Type B pancreatic cell (in vitro differentiated cells): ENCODE data around the gene RALGPS1. TPM values are rescaled to one million over a fixed set of nuclear protein-coding genes. Genes with fewer than 3 reads are reported as not detected.
"Not testable (repeated sequence)": the region's sequence is repeated elsewhere in the genome, so short reads cannot be mapped to it uniquely, and the experiment has no call there.

Source experiments
- DNase-seq: peaks from one replicate; pipeline ENCODE4 v3.0.0; 2021; ENCODE audit warnings: mixed read lengths; ENCODE audit not compliant: unreplicated experiment; ENCODE audit errors: extremely low spot score
- H3K27ac Mint-ChIP-seq: 2 replicates; pipeline ENCODE4 v1.8.0; 2021; ENCODE audit warnings: mild to moderate bottlenecking, mixed read lengths
- H3K27me3 Mint-ChIP-seq: 2 replicates; pipeline ENCODE4 v1.8.0; 2021; ENCODE audit warnings: mixed read lengths
- H3K36me3 Mint-ChIP-seq: 2 replicates; pipeline ENCODE4 v1.8.0; 2021; ENCODE audit warnings: mixed read lengths
- H3K4me1 Mint-ChIP-seq: one replicate; pipeline ENCODE4 v1.8.0; 2021; ENCODE audit warnings: mixed read lengths; ENCODE audit not compliant: unreplicated experiment
- H3K4me3 Mint-ChIP-seq: 2 replicates; pipeline ENCODE4 v1.8.0; 2021; ENCODE audit warnings: mild to moderate bottlenecking, mixed read lengths
- H3K9me3 Mint-ChIP-seq: 2 replicates; pipeline ENCODE4 v1.8.0; 2021; ENCODE audit warnings: mixed read lengths
- total RNA-seq: library from RNA; stranded (reverse); gene quantifications from 2 replicates; pipeline ENCODE4 v1.2.1, GENCODE V29; 2021; ENCODE audit warnings: low replicate concordance
- TF ChIP-seq, protein P1 (sequence below): fragments of 200-600 bp; sonication (generic); conservative IDR thresholded peaks from 2 replicates; pipeline ENCODE4 v1.5.0; 2021; ENCODE audit warnings: antibody characterized with exemption, mild to moderate bottlenecking

RALGPS1 gene
- total RNA-seq, 1 donor from 2014 or later: 16.7 TPM

DNA sequence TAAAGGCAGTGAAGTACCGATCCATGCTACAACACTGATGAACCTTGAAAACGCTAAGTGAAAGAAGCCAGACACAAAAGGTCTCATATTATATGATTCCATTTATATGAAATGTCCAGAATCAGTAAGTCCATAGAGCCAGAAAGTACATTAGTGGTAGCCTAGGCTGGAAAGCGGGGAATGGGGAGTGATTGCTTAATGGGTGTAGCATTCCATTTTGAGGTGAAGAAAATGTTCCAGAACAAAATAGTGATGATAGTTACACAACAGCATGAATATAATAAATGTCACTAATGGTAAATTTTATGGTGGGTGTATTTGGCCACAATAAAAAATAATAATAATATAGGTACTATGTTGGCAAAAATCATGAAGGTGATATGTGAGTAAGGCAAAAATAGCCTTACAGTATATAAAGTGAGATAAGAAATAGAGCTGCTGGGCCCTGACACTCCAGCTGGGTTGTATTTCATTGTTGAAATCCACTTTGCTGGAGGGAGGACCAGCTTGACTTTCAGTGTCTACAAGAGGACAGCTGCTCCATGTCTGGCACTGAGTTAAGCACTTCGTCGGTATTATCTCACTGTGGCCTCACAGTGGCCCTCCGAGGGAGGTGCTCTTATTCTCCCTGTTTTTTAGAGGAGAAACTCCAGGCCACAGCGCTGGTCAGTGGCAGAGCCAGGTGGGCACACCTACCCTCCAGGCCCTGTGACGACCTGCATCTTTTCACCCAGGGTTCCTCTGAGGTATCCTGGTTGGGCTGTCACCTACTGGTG is 230.3 kb downstream of the RALGPS1 start:
- Mint-ChIP-seq H3K27ac (no peak overlapping the region), H3K27me3 (no peaks in the 10 kb centered on the region), H3K9me3 (no peaks in the 10 kb centered on the region), H3K4me1 (peaks cover 3% of the 10 kb centered on the region), H3K4me3 (no peak overlapping the region), H3K36me3 (no peaks in the 10 kb centered on the region)
- no peak for DNase-seq
- TF ChIP-seq, protein P1, sequence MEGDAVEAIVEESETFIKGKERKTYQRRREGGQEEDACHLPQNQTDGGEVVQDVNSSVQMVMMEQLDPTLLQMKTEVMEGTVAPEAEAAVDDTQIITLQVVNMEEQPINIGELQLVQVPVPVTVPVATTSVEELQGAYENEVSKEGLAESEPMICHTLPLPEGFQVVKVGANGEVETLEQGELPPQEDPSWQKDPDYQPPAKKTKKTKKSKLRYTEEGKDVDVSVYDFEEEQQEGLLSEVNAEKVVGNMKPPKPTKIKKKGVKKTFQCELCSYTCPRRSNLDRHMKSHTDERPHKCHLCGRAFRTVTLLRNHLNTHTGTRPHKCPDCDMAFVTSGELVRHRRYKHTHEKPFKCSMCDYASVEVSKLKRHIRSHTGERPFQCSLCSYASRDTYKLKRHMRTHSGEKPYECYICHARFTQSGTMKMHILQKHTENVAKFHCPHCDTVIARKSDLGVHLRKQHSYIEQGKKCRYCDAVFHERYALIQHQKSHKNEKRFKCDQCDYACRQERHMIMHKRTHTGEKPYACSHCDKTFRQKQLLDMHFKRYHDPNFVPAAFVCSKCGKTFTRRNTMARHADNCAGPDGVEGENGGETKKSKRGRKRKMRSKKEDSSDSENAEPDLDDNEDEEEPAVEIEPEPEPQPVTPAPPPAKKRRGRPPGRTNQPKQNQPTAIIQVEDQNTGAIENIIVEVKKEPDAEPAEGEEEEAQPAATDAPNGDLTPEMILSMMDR: no peak

DNA sequence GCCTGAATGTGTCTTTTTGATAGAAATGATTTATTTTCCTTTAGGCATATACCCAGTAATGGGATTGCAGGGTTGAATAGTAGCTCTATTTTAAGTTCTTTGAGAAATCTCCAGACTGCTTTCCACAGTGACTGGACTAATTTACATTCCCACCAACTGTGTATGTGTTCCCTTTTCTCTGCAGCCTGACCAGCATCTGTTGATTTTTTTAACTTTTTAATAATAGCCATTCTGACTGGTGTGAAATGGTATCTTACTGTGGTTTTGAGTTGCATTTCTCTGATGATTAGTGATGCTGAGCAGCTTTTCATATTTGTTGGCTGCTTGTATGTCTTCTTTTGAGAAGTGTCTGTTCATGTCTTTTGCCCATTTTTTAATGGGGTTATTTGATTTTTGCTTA is 232.3 kb downstream of the RALGPS1 start:
- H3K27ac Mint-ChIP-seq: not testable (repeated sequence)

DNA sequence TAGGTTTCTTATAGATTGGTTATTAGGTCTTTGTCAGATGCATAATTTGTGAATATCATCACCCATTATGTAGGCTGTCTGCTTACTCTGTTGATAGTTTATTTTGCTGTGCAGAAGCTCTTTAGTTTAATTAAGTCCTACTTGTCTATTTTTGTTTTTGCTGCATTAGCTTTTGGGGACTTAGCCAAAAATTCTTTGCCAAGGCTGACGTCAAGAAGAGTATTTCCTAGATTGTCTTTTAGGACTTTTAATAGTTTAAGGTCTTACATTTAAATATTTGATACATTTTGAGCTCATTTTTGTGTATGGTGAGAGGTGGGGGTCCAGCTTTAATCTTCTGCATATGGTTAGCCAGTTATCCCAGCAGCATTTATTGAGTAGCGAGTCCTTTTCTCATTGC is 232.7 kb downstream of the RALGPS1 start:
- Mint-ChIP-seq H3K4me1 (peaks cover 3% of the 10 kb centered on the region), H3K36me3 (no peaks in the 10 kb centered on the region), H3K27me3 (no peaks in the 10 kb centered on the region), H3K27ac (no peak overlapping the region), H3K9me3 (no peaks in the 10 kb centered on the region), H3K4me3 (no peak overlapping the region)
- TF ChIP-seq, protein P1: no peak
- no peak for DNase-seq

More for the DNA sequence above, 232.3 kb downstream of the RALGPS1 start:
- H3K9me3 Mint-ChIP-seq, H3K4me1 Mint-ChIP-seq, H3K4me3 Mint-ChIP-seq, DNase-seq, H3K27me3 Mint-ChIP-seq, H3K36me3 Mint-ChIP-seq: not testable (repeated sequence)

DNA sequence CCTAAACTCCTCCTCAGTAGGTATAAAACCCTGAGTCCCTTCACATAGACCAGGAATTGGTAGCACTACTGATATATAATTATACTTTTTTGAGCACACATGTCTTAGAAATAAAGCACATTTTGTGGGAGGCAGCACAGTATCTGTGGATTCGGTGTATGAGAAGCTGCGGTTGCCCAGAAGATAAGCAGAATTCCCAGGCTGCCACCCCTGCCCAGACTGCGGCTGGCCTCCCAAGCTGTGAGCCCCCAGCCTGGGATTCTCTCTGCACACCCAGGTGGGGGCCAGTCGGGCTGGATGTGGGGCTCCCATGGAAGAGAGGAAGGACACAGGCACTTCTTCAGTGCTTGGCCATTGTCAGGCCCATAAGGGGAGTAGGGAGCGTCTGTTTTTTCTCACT is 233.4 kb downstream of the RALGPS1 start:
- no peaks in the 10 kb centered on the region for H3K27me3 Mint-ChIP-seq
- no peaks in the 10 kb centered on the region for H3K9me3 Mint-ChIP-seq
- H3K27ac Mint-ChIP-seq: no peak overlapping the region
- H3K4me1 Mint-ChIP-seq: peaks cover 3% of the 10 kb centered on the region
- no peaks in the 10 kb centered on the region for H3K36me3 Mint-ChIP-seq
- no peak overlapping the region for H3K4me3 Mint-ChIP-seq
- no peak for DNase-seq
- TF ChIP-seq, protein P1: no peak

DNA sequence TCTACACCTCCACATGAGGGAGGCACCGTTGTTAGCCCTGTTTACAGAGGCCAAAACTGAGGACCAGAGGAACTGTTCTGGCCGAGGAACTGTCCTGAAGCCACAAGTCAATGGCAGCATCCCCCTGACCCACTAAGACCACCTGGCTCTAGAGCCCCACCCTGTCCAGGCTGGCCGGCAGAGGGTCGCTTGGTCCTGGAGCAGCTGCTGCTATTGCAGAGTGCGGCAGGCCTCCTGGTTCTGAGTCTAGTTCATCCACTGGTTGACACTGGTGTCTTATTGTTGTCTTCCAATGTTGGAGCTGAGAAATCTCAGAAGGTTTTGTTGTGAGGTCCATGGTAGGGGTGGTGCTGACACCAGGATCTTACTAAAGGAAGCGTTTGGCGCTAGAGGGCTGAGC is 234.4 kb downstream of the RALGPS1 start:
- TF ChIP-seq, protein P1: no peak
- no peak overlapping the region for H3K27ac Mint-ChIP-seq

DNA sequence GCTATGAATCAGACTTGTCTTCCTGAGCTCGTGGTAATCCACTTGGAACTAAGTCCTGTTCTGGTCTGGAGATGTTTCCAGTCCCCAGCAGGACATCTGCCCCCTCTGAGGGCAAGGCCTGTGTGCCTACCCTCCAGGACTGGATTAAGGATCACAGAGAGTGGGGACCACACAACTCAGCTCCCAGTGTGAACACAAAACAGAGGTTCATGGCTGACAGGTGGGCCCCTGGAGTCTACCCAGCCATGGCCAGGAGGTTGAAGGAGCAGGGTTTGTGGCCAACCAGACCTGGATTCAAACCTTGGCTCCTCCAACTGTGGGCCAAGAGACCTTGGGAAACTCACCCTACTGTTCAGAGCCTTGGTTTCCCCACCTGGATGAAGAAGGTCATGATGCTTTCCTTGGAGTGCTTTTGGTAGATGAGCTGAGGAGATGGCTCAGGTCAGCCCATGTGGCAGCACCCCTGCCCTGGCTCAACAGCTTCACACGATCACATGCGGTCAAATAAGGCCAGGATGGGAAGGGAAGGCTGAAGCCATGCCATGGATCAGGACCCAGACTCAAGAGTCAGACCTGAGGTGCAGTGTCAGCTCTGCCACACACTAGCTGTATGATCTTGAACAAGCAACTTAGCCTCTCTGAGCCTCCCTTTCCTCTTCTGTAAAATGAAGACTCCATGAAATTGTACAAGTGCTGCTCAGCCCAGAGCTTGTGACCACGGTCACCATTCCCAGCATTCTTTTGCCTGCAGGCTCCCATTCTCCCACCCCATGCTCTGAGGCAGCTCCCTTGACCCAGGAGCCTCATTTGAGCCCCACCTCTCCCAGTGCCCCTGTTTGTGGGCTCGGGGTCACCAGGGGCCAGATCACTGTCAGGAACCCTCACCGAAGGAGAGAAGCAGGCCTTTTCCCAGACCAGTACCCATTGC is 235.1 kb downstream of the RALGPS1 start:
- Mint-ChIP-seq H3K4me1 (peaks cover 4% of the 10 kb centered on the region), H3K9me3 (no peaks in the 10 kb centered on the region), H3K27ac (no peak overlapping the region), H3K27me3 (no peaks in the 10 kb centered on the region), H3K4me3 (no peak overlapping the region), H3K36me3 (no peaks in the 10 kb centered on the region)
- TF ChIP-seq, protein P1: no peak
- DNase-seq: no peak

More for the DNA sequence above, 234.4 kb downstream of the RALGPS1 start:
- H3K9me3 Mint-ChIP-seq: no peaks in the 10 kb centered on the region
- no peaks in the 10 kb centered on the region for H3K27me3 Mint-ChIP-seq
- H3K36me3 Mint-ChIP-seq: no peaks in the 10 kb centered on the region
- no peak overlapping the region for H3K4me3 Mint-ChIP-seq
- no peak for DNase-seq
- no peaks in the 10 kb centered on the region for H3K4me1 Mint-ChIP-seq
